OCI-LY3 (cell line): ENCODE measurements around the gene AFM.

Experiments used
- H2AFZ ChIP-seq: fragments of 200-600, 300-600 bp; shearing (Covaris generic); 2 replicates; pipeline ENCODE4 v1.6.0; 2014; ENCODE audit warnings: antibody characterized with exemption, low read depth, low read length
- H3K27ac ChIP-seq: fragments of 200-600, 300-600 bp; sonication (generic); 2 replicates; pipeline ENCODE4 v1.5.1; 2014; ENCODE audit warnings: mild to moderate bottlenecking, low read length, moderate library complexity, mixed read lengths
- H3K27me3 ChIP-seq: fragments of 200-600, 300-600 bp; sonication (generic); 2 replicates; pipeline ENCODE4 v1.6.1; 2014; ENCODE audit warnings: low read depth, low read length, mixed read lengths
- H3K36me3 ChIP-seq: fragments of 200-600, 300-600 bp; sonication (generic); replicated peaks from 2 replicates; pipeline ENCODE3; 2014; ENCODE audit warnings: low read depth, low read length, mixed read lengths
- H3K4me1 ChIP-seq: fragments of 300-600, 200-600 bp; sonication (generic); 2 replicates; pipeline ENCODE4 v1.6.1; 2014; ENCODE audit warnings: low read length, mixed read lengths
- H3K4me2 ChIP-seq: fragments of 200-600, 300-600 bp; sonication (generic); 2 replicates; pipeline ENCODE4 v1.6.1; 2014; ENCODE audit warnings: low read length, mixed read lengths
- H3K4me3 ChIP-seq: fragments of 300-600, 200-600 bp; sonication (generic); 2 replicates; pipeline ENCODE4 v1.5.1; 2014; ENCODE audit warnings: antibody characterized with exemption, mild to moderate bottlenecking, low read length, moderate library complexity
- H3K79me2 ChIP-seq: fragments of 300-600, 200-600 bp; shearing (Covaris generic); 2 replicates; pipeline ENCODE4 v1.6.1; 2014; ENCODE audit warnings: mild to moderate bottlenecking, low read length, mixed read lengths
- H3K9ac ChIP-seq: fragments of 300-600, 200-600 bp; shearing (Covaris generic); 2 replicates; pipeline ENCODE4 v1.6.0; 2014; ENCODE audit warnings: mild to moderate bottlenecking, low read length, moderate library complexity
- H3K9me3 ChIP-seq: fragments of 200-600, 300-600 bp; shearing (Covaris generic); 2 replicates; pipeline ENCODE4 v1.6.1; 2014; ENCODE audit warnings: low read length, mixed read lengths; ENCODE audit not compliant: insufficient read depth
- H4K20me1 ChIP-seq: fragments of 200-600, 300-600 bp; sonication (generic); 2 replicates; pipeline ENCODE4 v1.6.1; 2016; ENCODE audit warnings: low read length, mixed read lengths; ENCODE audit not compliant: insufficient read depth
- EZH2phosphoT487 ChIP-seq: fragments of 200-600 bp; shearing (Covaris generic); IDR thresholded peaks from 2 replicates; pipeline ENCODE4 v1.6.1; 2018; ENCODE audit warnings: antibody characterized with exemption, mixed run types, low read depth
- TF ChIP-seq, protein P1 (sequence below): fragments of 200-600, 300-600 bp; sonication (generic); IDR thresholded peaks from 2 replicates; pipeline ENCODE4 v1.5.1; 2014; ENCODE audit warnings: antibody characterized with exemption, low read length, low read depth

AFM gene

DNA sequence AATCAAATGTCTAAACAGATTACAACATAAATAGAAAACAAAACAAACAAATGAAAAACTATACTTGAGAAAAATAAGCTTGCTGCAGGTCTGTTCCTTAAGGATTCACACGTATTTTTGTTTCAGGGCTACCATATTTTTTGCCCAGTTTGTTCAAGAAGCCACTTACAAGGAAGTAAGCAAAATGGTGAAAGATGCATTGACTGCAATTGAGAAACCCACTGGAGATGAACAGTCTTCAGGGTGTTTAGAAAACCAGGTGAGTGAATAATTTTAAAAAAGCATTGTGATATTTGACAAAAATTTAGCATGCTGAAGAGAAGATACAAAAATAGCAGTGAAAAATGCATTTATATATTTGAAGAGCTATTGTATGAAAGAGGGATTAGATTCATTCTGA, 43.5 kb upstream of the AFM start:
- H3K4me2 ChIP-seq = no peak overlapping the region
- H3K27me3 ChIP-seq = peaks cover 11% of the 10 kb centered on the region
- no peaks in the 10 kb centered on the region for H3K9me3 ChIP-seq
- no peaks in the 10 kb centered on the region for H4K20me1 ChIP-seq
- no peak overlapping the region for H3K27ac ChIP-seq
- H3K4me3 ChIP-seq = no peak overlapping the region
- no peaks in the 10 kb centered on the region for H3K79me2 ChIP-seq
- no peaks in the 10 kb centered on the region for H3K36me3 ChIP-seq
- H3K4me1 ChIP-seq = no peaks in the 10 kb centered on the region
- H2AFZ ChIP-seq = no peak overlapping the region
- H3K9ac ChIP-seq = no peak overlapping the region
- TF ChIP-seq, protein P1, sequence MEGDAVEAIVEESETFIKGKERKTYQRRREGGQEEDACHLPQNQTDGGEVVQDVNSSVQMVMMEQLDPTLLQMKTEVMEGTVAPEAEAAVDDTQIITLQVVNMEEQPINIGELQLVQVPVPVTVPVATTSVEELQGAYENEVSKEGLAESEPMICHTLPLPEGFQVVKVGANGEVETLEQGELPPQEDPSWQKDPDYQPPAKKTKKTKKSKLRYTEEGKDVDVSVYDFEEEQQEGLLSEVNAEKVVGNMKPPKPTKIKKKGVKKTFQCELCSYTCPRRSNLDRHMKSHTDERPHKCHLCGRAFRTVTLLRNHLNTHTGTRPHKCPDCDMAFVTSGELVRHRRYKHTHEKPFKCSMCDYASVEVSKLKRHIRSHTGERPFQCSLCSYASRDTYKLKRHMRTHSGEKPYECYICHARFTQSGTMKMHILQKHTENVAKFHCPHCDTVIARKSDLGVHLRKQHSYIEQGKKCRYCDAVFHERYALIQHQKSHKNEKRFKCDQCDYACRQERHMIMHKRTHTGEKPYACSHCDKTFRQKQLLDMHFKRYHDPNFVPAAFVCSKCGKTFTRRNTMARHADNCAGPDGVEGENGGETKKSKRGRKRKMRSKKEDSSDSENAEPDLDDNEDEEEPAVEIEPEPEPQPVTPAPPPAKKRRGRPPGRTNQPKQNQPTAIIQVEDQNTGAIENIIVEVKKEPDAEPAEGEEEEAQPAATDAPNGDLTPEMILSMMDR = no peak
- TF ChIP-seq EZH2phosphoT487 = no peak

GRCh38 chr4:73438582-73439215, 42.8 kb upstream of the AFM start:
- H3K79me2 ChIP-seq = no peaks in the 10 kb centered on the region
- TF ChIP-seq, protein P1 = no peak
- TF ChIP-seq EZH2phosphoT487 = no peak
- no peaks in the 10 kb centered on the region for H4K20me1 ChIP-seq

GRCh38 chr4:73439445-73439844, 42.1 kb upstream of the AFM start:
- no peak overlapping the region for H3K4me3 ChIP-seq
- H4K20me1 ChIP-seq = no peaks in the 10 kb centered on the region
- no peaks in the 10 kb centered on the region for H3K4me1 ChIP-seq
- no peak overlapping the region for H3K27ac ChIP-seq
- no peak overlapping the region for H3K9ac ChIP-seq
- no peak overlapping the region for H2AFZ ChIP-seq
- no peaks in the 10 kb centered on the region for H3K9me3 ChIP-seq
- H3K27me3 ChIP-seq = peaks cover 17% of the 10 kb centered on the region
- H3K36me3 ChIP-seq = no peaks in the 10 kb centered on the region
- no peaks in the 10 kb centered on the region for H3K79me2 ChIP-seq
- TF ChIP-seq, protein P1 = no peak
- no peak for TF ChIP-seq EZH2phosphoT487
- no peak overlapping the region for H3K4me2 ChIP-seq

More at GRCh38 chr4:73438582-73439215, 42.8 kb upstream of the AFM start:
- no peaks in the 10 kb centered on the region for H3K36me3 ChIP-seq
- no peak overlapping the region for H3K9ac ChIP-seq
- H2AFZ ChIP-seq = no peak overlapping the region
- H3K27me3 ChIP-seq = peaks cover 17% of the 10 kb centered on the region
- H3K4me2 ChIP-seq = no peak overlapping the region
- H3K4me1 ChIP-seq = no peaks in the 10 kb centered on the region
- no peaks in the 10 kb centered on the region for H3K9me3 ChIP-seq
- H3K27ac ChIP-seq = no peak overlapping the region
- no peak overlapping the region for H3K4me3 ChIP-seq

GRCh38 chr4:73439991-73440390, 41.6 kb upstream of the AFM start:
- H3K4me1 ChIP-seq = no peaks in the 10 kb centered on the region
- H3K9me3 ChIP-seq = no peaks in the 10 kb centered on the region
- no peak overlapping the region for H3K27ac ChIP-seq
- H4K20me1 ChIP-seq = no peaks in the 10 kb centered on the region
- no peak overlapping the region for H3K4me3 ChIP-seq
- no peak overlapping the region for H2AFZ ChIP-seq
- TF ChIP-seq, protein P1 = no peak
- no peak for TF ChIP-seq EZH2phosphoT487
- peaks cover 17% of the 10 kb centered on the region for H3K27me3 ChIP-seq
- H3K9ac ChIP-seq = no peak overlapping the region
- no peaks in the 10 kb centered on the region for H3K79me2 ChIP-seq
- H3K36me3 ChIP-seq = no peaks in the 10 kb centered on the region
- no peak overlapping the region for H3K4me2 ChIP-seq
